Heart right ventricle (tissue), 16 donors: Measurements from ENCODE around the gene THEM5. TPM values are rescaled to one million over a fixed set of nuclear protein-coding genes. Genes with fewer than 3 reads are reported as not detected.
"Not testable (repeated sequence)": the region's sequence is repeated elsewhere in the genome, so short reads cannot be mapped to it uniquely, and the experiment has no call there.

Experiments used
- ATAC-seq, 8 donors: fragments of 200-7000 bp; cut with Tn5 transposase; one replicate each; pipeline ENCODE4 v1.9.1; 2020; ENCODE audit warnings: mild to moderate bottlenecking in 8 of 8, moderate library complexity in 8 of 8, moderate number of reproducible peaks in 1 of 8
- DNase-seq, 2 donors: peaks; one replicate each; pipeline ENCODE4 v3.0.0-alpha.2; 2020
- H3K27ac ChIP-seq, 10 donors: fragments of 200-600 bp; sonication (generic) in 2 of 10; one replicate each; pipeline versions ENCODE4 v1.5.0 to v1.8.0; 2020 to 2022; ENCODE audit warnings: mild to moderate bottlenecking in 3 of 10
- H3K27me3 ChIP-seq, 7 donors: fragments of 200-600 bp; one replicate each; pipeline ENCODE4 v1.8.0; 2021 to 2022; ENCODE audit warnings: mild to moderate bottlenecking in 2 of 7
- H3K36me3 ChIP-seq, 9 donors: fragments of 200-600 bp; sonication (generic) in 1 of 9; one replicate each; pipeline versions ENCODE4 v1.5.0 to v1.8.0; 2020 to 2022; ENCODE audit warnings: mild to moderate bottlenecking in 2 of 9
- H3K4me1 ChIP-seq, 9 donors: fragments of 200-600 bp; sonication (generic) in 1 of 9; one replicate each; pipeline versions ENCODE4 v1.5.0 to v1.8.0; 2020 to 2022; ENCODE audit warnings: mild to moderate bottlenecking in 4 of 9
- H3K4me3 ChIP-seq, 10 donors: fragments of 200-600 bp; sonication (generic) in 2 of 10; one replicate each; pipeline versions ENCODE4 v1.5.0 to v1.8.0; 2020 to 2022; ENCODE audit warnings: mild to moderate bottlenecking in 7 of 10, moderate library complexity in 2 of 10
- H3K9me3 ChIP-seq, 11 donors: fragments of 200-600 bp in 10 of 11; sonication (generic) in 2 of 11; one replicate each; pipeline versions ENCODE4 v1.5.0 to v1.8.0; 2013 to 2022; ENCODE audit warnings: mild to moderate bottlenecking in 2 of 11, control low read depth in 1 of 11, moderate library complexity in 1 of 11
- CTCF ChIP-seq, 9 donors: fragments of 200-600 bp; sonication (generic) in 2 of 9; IDR thresholded peaks; one replicate each; pipeline versions ENCODE4 v1.5.0 to v1.8.0; 2021 to 2022; ENCODE audit warnings: antibody characterized with exemption in 9 of 9, mild to moderate bottlenecking in 5 of 9, moderate library complexity in 1 of 9
- WGBS, 2 donors: extraction: QIAGEN DNeasy Blood & Tissue Kit; methylation state at CpG; one replicate each; pipeline ENCODE4 v1.1.7; 2013; ENCODE audit warnings: inconsistent platforms in 1 of 2; 5-methylcytosine and 5-hydroxymethylcytosine counted together
- intact Hi-C, 10 donors: fragments of 100-400 bp; cut with DNase I; formaldehyde crosslinking; loops; one replicate each; pipeline versions ENCODE4 v1.11.1 to v1.14.2; 2022
- polyA plus RNA-seq, 2 donors: library from polyadenylated mRNA; stranded (reverse); fragments of 200-250 nt; gene quantifications; one replicate each; pipeline ENCODE4 v1.2.3, GENCODE V29; 2013
- total RNA-seq, 10 donors: library from RNA; stranded (reverse); fragmentation: NEBNext Ultra II Directional in 3 of 10; extraction: Animal tissue kit (Norgen Biotek cat#: 25700) in 3 of 10; gene quantifications; one replicate each; pipeline versions ENCODE4 v1.2.1 to v1.2.4, GENCODE V29; 2021 to 2023
- donor health status: Arrhythmogenic right ventricular cardiomyopathy.
- donor health status: ischemic (EF 13 %, LVEDD 7.1; RV severe dilation, severe dysfunction).
- donor health status: healthy with polysubstance abuse.
- donor health status: DM: no; HTN: yes; CAD: no.
- donor health status: DM: no; HTN: no; CAD: no.
- donor health status: ischemic (EF 25% LVEDD 6.9; RV normal size, moderate dysfunction).
- donor health status: ischemic (EF 25% LVEDD 5.7; RV mildly dilated, moderate dysfunction).
- donor health status: healthy.
- donor health status: DM: yes; HTN: yes; CAD: no.
- donor health status: Ischemic cardiomyopathy.
- donor health status: ischemic (EF 35%, LVEDD 5.7; RV mildly dilated, moderate dysfunction).
- donor health status: nonischemic (EF 11% LVEDD 7.7; RV severe dilation, severe dysfunction).
- donor health status: DM: yes; HTN: yes; CAD: no.
- donor health status: PGD.
- donor health status: ischemic (EF 29% LVEDD 5.4; RV normal size, mild dysfunction).
- donor health status: nonischemic (EF 23%, LVEDD 6.1; RV moderate dilation, normal function).

The THEM5 gene
- total and polyA plus RNA-seq, 12 donors, result 0.25 TPM; not detected in 11

GRCh38 chr1:151887028-151887427, 33.5 kb upstream of the THEM5 start:
- no peaks in the 10 kb centered on the region for H3K4me1 ChIP-seq
- 72 to 81% methylated on average over 1 of the region's 1 CpG for WGBS, 2 donors
- intact Hi-C loops, result no loop called here
- H3K9me3 ChIP-seq, result peaks cover 0 to 6% (median 0%) of the 10 kb centered on the region in 11 donors
- DNase-seq, result no peak
- H3K36me3 ChIP-seq, result peaks cover 0 to 68% (median 13%) of the 10 kb centered on the region in 9 donors
- no peaks in the 10 kb centered on the region for H3K27me3 ChIP-seq
- TF ChIP-seq CTCF (IDR thresholded peaks at IDR 0.05), result no peak
- no peak overlapping the region for H3K4me3 ChIP-seq
- no peak overlapping the region for H3K27ac ChIP-seq
- no peak for ATAC-seq

GRCh38 chr1:151885479-151885878, 32.0 kb upstream of the THEM5 start:
- H3K27ac ChIP-seq, result no peak overlapping the region
- no peak for ATAC-seq
- no peak overlapping the region for H3K4me3 ChIP-seq
- H3K36me3 ChIP-seq, result peaks cover 0 to 56% (median 13%) of the 10 kb centered on the region in 9 donors
- TF ChIP-seq CTCF (IDR thresholded peaks at IDR 0.05), result no peak
- DNase-seq, result no peak
- H3K9me3 ChIP-seq, result peaks cover 0 to 6% (median 0%) of the 10 kb centered on the region in 11 donors
- no peaks in the 10 kb centered on the region for H3K27me3 ChIP-seq
- intact Hi-C loops, result no loop called here
- 90 to 93% methylated on average over 1 of the region's 1 CpG for WGBS, 2 donors
- H3K4me1 ChIP-seq, result no peaks in the 10 kb centered on the region

- intact Hi-C loops, H3K9me3 ChIP-seq, H3K4me3 ChIP-seq, ATAC-seq, H3K27ac ChIP-seq, H3K27me3 ChIP-seq, DNase-seq, H3K4me1 ChIP-seq: not testable (repeated sequence)
- 97 to 99% methylated on average over 5 of the region's 5 CpGs for WGBS, 2 donors
- H3K36me3 ChIP-seq, result peaks cover 0 to 50% (median 13%) of the 10 kb centered on the region in 9 donors
Measured at GRCh38 chr1:151884879-151885278, 31.4 kb upstream of the THEM5 start.

GRCh38 chr1:151884445-151884844, 30.9 kb upstream of the THEM5 start:
- ATAC-seq, H3K27ac ChIP-seq, H3K27me3 ChIP-seq, DNase-seq, H3K4me1 ChIP-seq, intact Hi-C loops, H3K9me3 ChIP-seq, H3K4me3 ChIP-seq: not testable (repeated sequence)
- 97 to 98% methylated on average over 3 of the region's 3 CpGs for WGBS, 2 donors
- peaks cover 0 to 45% (median 13%) of the 10 kb centered on the region in 9 donors for H3K36me3 ChIP-seq

- ATAC-seq, H3K4me3 ChIP-seq, H3K4me1 ChIP-seq, H3K27me3 ChIP-seq, intact Hi-C loops, DNase-seq, H3K9me3 ChIP-seq, H3K27ac ChIP-seq: not testable (repeated sequence)
- 84 to 98% methylated on average over 4 of the region's 4 CpGs for WGBS, 2 donors
- H3K36me3 ChIP-seq, result peaks cover 0 to 40% (median 13%) of the 10 kb centered on the region in 9 donors
Measured at GRCh38 chr1:151883898-151884297, 30.4 kb upstream of the THEM5 start.

- ATAC-seq, DNase-seq, intact Hi-C loops, H3K4me1 ChIP-seq, H3K27me3 ChIP-seq, H3K4me3 ChIP-seq, H3K9me3 ChIP-seq, H3K27ac ChIP-seq: not testable (repeated sequence)
- H3K36me3 ChIP-seq, result peaks cover 0 to 30% (median 5%) of the 10 kb centered on the region in 9 donors
- 96 to 97% methylated on average over 5 of the region's 5 CpGs for WGBS, 2 donors
Measured at GRCh38 chr1:151882918-151883317, 29.4 kb upstream of the THEM5 start.
